ENCODE measurements around the gene IFIT1.

The IFIT1 gene

DNA sequence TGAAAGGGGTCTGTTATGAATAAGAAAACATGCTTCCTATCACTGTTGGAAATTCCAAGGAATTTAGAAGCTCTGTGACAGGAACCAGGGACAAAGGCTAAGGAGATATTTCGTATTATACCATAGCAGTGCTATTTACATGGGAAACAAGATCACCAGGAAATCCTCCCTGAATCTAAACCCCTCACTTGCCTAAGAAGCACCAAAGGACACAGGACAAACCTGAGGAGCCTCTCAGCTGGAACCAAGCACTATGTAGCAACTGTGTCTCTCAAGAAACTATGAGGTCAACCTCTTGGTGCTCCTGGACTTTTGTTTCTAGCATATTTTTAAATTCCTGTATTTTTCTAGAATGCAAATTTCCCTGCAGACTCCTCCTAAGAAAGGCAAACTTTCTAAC is 35.3 kb upstream of the IFIT1 start:
- Mint-ChIP-seq H3K4me3 (no peak overlapping the region), H3K27me3 (peaks cover 7% of the 10 kb centered on the region), H3K9me3 (ENCODE audit: low read depth) (no peaks in the 10 kb centered on the region), H3K4me1 (ENCODE audit: low read depth) (peaks cover 1% of the 10 kb centered on the region), H3K36me3 (peaks cover 5% of the 10 kb centered on the region), H3K27ac (no peak overlapping the region)

DNA sequence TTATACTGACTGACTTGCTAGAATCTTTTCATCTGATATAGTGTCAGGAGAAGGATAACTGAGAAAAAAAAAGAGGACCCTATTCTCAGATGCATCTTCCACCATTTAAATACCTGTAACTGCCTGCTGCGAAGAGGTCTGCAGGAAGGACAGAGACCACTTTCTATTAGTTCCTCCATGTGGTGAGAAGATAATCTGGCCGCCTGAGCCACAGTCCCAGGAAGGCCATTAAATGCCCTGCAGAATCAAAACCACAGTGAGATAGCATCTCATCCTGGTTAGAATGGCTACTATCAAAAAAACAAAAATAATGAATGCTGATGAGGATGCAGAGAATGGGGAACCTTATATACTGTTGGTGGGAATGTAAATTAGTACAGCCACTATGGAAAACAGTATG is 34.4 kb upstream of the IFIT1 start:
- H3K27ac Mint-ChIP-seq, result no peak overlapping the region
- H3K4me1 Mint-ChIP-seq (ENCODE audit: low read depth), result peaks cover 2% of the 10 kb centered on the region
- H3K4me3 Mint-ChIP-seq, result no peak overlapping the region

GRCh38 chr10:89360157-89360556 is 32.3 kb upstream of the IFIT1 start:
- H3K9me3 Mint-ChIP-seq (ENCODE audit: low read depth), result no peaks in the 10 kb centered on the region
- H3K27ac Mint-ChIP-seq, result no peak overlapping the region
- peaks cover 2% of the 10 kb centered on the region for H3K27me3 Mint-ChIP-seq
- H3K4me1 Mint-ChIP-seq (ENCODE audit: low read depth), result peaks cover 18% of the 10 kb centered on the region
- no peak overlapping the region for H3K4me3 Mint-ChIP-seq
- no peaks in the 10 kb centered on the region for H3K36me3 Mint-ChIP-seq

More for the DNA sequence above, 34.4 kb upstream of the IFIT1 start:
- Mint-ChIP-seq H3K27me3 (peaks cover 7% of the 10 kb centered on the region), H3K36me3 (peaks cover 5% of the 10 kb centered on the region), H3K9me3 (ENCODE audit: low read depth) (no peaks in the 10 kb centered on the region)

DNA sequence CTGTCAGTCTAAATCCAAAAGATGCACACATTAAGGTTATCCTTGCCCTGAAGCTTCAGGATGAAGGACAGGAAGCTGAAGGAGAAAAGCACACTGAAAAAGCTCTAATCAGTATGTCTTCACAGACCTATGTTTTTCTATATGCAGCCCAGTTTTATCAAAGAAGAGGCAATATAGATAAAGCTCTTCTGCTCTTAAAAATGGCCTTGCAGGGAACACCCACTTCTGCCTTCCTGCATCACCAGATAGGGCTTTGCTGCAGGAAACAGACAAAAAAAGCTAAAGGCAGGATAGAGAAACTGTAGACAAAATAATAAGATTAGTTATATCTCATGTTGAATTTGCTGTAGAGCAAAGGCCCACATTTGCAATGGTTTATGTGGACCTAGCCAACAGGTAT is 29.5 kb upstream of the IFIT1 start:
- Mint-ChIP-seq H3K4me1 (ENCODE audit: low read depth) (peaks cover 20% of the 10 kb centered on the region), H3K36me3 (no peaks in the 10 kb centered on the region), H3K4me3 (no peak overlapping the region), H3K27me3 (no peaks in the 10 kb centered on the region), H3K27ac (no peak overlapping the region), H3K9me3 (ENCODE audit: low read depth) (no peaks in the 10 kb centered on the region)

DNA sequence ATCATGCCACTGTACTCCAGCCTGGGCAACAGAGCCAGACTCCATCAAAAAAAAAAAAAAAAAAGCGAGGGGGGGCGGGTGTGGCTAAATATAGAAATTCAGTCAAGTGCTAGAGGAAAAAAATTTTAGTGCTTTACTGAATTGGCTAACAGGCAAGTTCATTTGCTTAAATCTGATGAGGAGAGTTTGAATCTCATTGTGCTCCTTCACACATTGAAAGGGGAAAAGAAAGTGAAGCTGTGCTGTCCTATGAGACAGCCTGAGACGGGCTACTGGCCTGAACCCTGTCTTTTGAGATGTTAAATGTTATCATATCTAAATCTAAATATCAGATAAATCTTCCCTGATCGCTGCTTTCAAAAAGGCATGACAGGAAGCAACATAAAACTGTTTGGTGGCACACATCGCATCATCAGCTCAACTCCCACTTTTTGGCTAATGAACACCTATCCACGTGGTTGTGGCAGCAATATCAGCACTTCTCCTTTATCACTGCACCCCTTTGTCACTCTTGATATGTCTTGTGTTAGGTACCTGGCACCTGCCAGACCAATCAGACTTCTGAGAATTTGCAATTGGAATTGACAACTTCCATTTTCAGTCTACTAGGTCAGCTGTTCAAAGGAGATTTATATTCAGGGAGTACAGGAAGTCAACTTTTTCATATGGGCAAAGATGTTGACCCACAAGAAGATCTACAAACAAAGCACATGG is 28.5 kb upstream of the IFIT1 start:
- no peak overlapping the region for H3K4me3 Mint-ChIP-seq
- no peaks in the 10 kb centered on the region for H3K27me3 Mint-ChIP-seq
- no peaks in the 10 kb centered on the region for H3K9me3 Mint-ChIP-seq (ENCODE audit: low read depth)

DNA sequence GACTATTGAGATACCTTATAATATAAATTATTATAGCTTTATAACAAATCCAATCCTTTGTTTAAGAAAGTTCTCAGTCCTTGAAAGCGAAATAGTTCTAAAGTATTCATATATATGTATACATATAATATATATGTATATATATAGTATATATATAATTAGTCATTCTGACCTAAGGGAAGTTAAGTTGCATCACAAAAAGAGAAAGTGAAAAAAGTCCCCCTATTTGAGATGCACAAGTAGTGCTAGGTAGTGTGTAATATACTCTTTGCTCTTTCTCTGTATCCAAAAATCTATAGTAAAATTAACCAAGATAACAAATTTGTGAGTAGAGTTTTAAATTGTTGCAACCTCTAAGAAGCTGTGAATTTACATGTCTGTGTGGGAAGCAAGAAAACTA is 27.9 kb upstream of the IFIT1 start:
- Mint-ChIP-seq H3K9me3 (ENCODE audit: low read depth) (no peaks in the 10 kb centered on the region), H3K36me3 (no peaks in the 10 kb centered on the region), H3K4me1 (ENCODE audit: low read depth) (peaks cover 20% of the 10 kb centered on the region), H3K27me3 (no peaks in the 10 kb centered on the region), H3K4me3 (no peak overlapping the region), H3K27ac (no peak overlapping the region)

More for the DNA sequence above, 28.5 kb upstream of the IFIT1 start:
- Mint-ChIP-seq H3K36me3 (no peaks in the 10 kb centered on the region), H3K4me1 (ENCODE audit: low read depth) (peaks cover 20% of the 10 kb centered on the region), H3K27ac (no peak overlapping the region)

- Mint-ChIP-seq H3K27ac (no peak overlapping the region), H3K4me3 (no peak overlapping the region), H3K27me3 (peaks cover 5% of the 10 kb centered on the region), H3K9me3 (ENCODE audit: low read depth) (no peaks in the 10 kb centered on the region), H3K4me1 (ENCODE audit: low read depth) (peaks cover 20% of the 10 kb centered on the region), H3K36me3 (no peaks in the 10 kb centered on the region)
Observed at GRCh38 chr10:89367529-89367928, 24.9 kb upstream of the IFIT1 start.

- Mint-ChIP-seq H3K27me3 (peaks cover 5% of the 10 kb centered on the region), H3K9me3 (ENCODE audit: low read depth) (no peaks in the 10 kb centered on the region), H3K27ac (no peak overlapping the region), H3K36me3 (no peaks in the 10 kb centered on the region), H3K4me3 (no peak overlapping the region), H3K4me1 (ENCODE audit: low read depth) (peaks cover 17% of the 10 kb centered on the region)
Observed at GRCh38 chr10:89368129-89368528, 24.3 kb upstream of the IFIT1 start.

DNA sequence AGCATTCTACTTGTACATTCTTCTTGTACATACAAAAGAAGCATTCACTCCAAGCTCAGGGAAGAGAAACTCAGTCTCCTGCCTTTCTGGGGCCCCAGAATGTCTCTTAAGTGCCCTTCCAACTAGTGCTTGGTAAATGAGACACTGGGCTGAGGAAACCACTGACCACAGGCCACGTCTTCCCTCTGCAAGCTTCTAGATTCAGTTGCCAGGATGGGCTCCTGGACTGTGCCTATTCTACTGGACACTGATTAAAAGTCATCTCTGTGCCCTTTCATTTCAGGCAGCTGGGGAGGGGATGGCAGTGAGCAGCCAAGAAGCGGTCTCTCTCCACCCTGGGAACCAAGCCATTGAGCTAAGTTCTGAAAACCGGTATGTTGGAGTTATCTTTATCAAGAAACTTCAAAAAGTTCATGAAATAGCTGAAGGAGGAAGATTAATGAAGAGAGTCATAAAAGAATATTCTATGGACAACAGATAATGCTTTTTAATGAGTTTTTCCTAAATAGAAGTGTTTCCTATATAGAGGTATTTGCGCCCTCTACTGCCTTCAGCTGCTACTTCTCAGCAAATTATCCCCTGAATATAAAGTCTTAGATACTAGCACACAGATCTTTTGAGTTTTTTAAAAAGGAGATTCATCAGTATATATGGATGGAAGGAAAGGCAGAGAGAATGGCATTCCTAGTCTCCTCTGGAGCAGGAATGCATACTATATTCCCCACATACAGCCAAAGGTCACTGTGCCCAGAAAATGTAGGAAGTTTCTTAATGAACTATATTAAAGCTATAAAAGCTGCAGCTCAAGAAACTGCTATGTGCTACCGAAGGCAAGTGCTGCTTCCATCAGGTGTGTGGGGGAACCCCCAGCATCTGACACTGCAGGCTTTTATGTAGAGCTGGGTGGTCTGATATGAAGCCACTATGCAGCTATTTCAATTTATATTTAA is 23.0 kb upstream of the IFIT1 start:
- Mint-ChIP-seq H3K4me3 (no peak overlapping the region), H3K36me3 (no peaks in the 10 kb centered on the region), H3K27ac (no peak overlapping the region), H3K4me1 (ENCODE audit: low read depth) (peaks cover 9% of the 10 kb centered on the region), H3K27me3 (peaks cover 6% of the 10 kb centered on the region), H3K9me3 (ENCODE audit: low read depth) (no peaks in the 10 kb centered on the region)

DNA sequence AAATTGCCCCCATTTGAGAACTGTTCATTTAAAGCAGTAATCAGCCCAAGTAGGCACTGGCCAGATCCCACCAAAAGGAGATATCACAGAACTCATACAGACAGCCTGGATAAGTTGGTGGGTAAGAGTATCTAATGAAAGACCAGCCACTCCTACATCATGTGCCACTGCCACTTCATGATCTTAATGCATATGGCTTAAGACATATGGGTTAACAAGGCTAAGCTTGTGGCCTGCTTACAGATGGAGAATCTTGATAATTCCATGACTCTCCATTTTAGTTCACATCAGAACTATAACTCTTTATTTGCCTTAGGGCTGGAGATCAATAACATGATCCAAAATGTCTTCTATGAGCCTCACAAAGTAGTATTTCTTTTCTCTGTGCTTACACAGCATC is 21.3 kb upstream of the IFIT1 start:
- peaks cover 3% of the 10 kb centered on the region for H3K4me1 Mint-ChIP-seq (ENCODE audit: low read depth)
- H3K36me3 Mint-ChIP-seq, result no peaks in the 10 kb centered on the region
- H3K9me3 Mint-ChIP-seq (ENCODE audit: low read depth), result no peaks in the 10 kb centered on the region
- H3K27ac Mint-ChIP-seq, result no peak overlapping the region
- H3K27me3 Mint-ChIP-seq, result peaks cover 6% of the 10 kb centered on the region
- H3K4me3 Mint-ChIP-seq, result no peak overlapping the region

DNA sequence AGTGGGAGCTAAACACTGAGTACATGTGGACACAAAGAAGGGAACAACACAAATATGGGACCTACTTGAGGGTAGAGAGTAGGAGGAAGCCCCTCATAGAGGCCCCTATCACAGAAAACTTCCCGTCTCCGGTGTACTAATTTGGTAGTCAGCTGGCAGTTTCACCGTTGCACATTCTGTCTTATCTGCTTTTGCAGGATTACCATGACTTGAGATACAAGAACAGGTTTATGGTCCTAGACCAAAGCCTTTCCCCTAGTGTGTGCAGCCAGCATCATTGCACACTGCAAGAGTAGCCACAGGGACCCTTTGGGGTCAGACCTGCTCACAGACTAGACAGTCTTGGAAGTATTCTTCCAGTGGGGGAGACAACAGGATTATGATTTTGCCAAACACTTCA is 20.4 kb upstream of the IFIT1 start:
- H3K36me3 Mint-ChIP-seq, result no peaks in the 10 kb centered on the region
- peaks cover 6% of the 10 kb centered on the region for H3K27me3 Mint-ChIP-seq
- no peak overlapping the region for H3K27ac Mint-ChIP-seq
- H3K4me3 Mint-ChIP-seq, result no peak overlapping the region
- H3K9me3 Mint-ChIP-seq (ENCODE audit: low read depth), result no peaks in the 10 kb centered on the region
- H3K4me1 Mint-ChIP-seq (ENCODE audit: low read depth), result peaks cover 3% of the 10 kb centered on the region

- Mint-ChIP-seq H3K36me3 (no peaks in the 10 kb centered on the region), H3K27me3 (peaks cover 6% of the 10 kb centered on the region), H3K4me1 (ENCODE audit: low read depth) (no peaks in the 10 kb centered on the region), H3K9me3 (ENCODE audit: low read depth) (no peaks in the 10 kb centered on the region), H3K4me3 (no peak overlapping the region), H3K27ac (no peak overlapping the region)
Observed at GRCh38 chr10:89373916-89374711, 18.3 kb upstream of the IFIT1 start.

GRCh38 chr10:89374713-89375141 is 17.7 kb upstream of the IFIT1 start:
- no peaks in the 10 kb centered on the region for H3K36me3 Mint-ChIP-seq
- no peaks in the 10 kb centered on the region for H3K4me1 Mint-ChIP-seq (ENCODE audit: low read depth)
- H3K27me3 Mint-ChIP-seq, result peaks cover 6% of the 10 kb centered on the region
- no peak overlapping the region for H3K4me3 Mint-ChIP-seq
- no peaks in the 10 kb centered on the region for H3K9me3 Mint-ChIP-seq (ENCODE audit: low read depth)
- no peak overlapping the region for H3K27ac Mint-ChIP-seq

- H3K36me3 Mint-ChIP-seq, result peaks cover 3% of the 10 kb centered on the region
Observed at GRCh38 chr10:89377705-89378637, 14.5 kb upstream of the IFIT1 start, which contains the start of gene IFIT1B. Gene IFIT1B, plus strand, starts transcription at chr10:89378056. Its CDS starts 80 bp downstream, at chr10:89378136.

More at GRCh38 chr10:89377705-89378637, 14.5 kb upstream of the IFIT1 start, which contains the start of gene IFIT1B:
- Mint-ChIP-seq H3K27me3 (peaks cover 2% of the 10 kb centered on the region), H3K27ac (no peak within 1 kb of the TSS), H3K4me1 (ENCODE audit: low read depth) (peaks cover 2% of the 10 kb centered on the region), H3K4me3 (no peak within 1 kb of the TSS), H3K9me3 (ENCODE audit: low read depth) (no peaks in the 10 kb centered on the region)

All from activated naive CD8-positive, alpha-beta T cell (primary cell).